NCI-H187 (cell line): ENCODE measurements around the gene HIVEP2.

ENCODE experiments used
- DNase-seq, 2 experiments: peaks; one replicate each; lab custom pipeline; 2025; lab: John Stamatoyannopoulos, UW

HIVEP2 gene

GRCh38 chr6:142773859-142774648 is 170.9 kb downstream of the HIVEP2 start:
- no peak for DNase-seq

GRCh38 chr6:142773324-142773723 is 171.7 kb downstream of the HIVEP2 start:
- no peak for DNase-seq

- no peak for DNase-seq
Measured at GRCh38 chr6:142771162-142771561, 173.8 kb downstream of the HIVEP2 start.

GRCh38 chr6:142765306-142765705 is 179.7 kb downstream of the HIVEP2 start:
- DNase-seq, result no peak

GRCh38 chr6:142764311-142764710 is 180.7 kb downstream of the HIVEP2 start:
- DNase-seq, result no peak

GRCh38 chr6:142763205-142763604 is 181.8 kb downstream of the HIVEP2 start:
- DNase-seq, result no peak

GRCh38 chr6:142761756-142762155 is 183.2 kb downstream of the HIVEP2 start:
- DNase-seq, result no peak

- DNase-seq, result no peak
Measured at GRCh38 chr6:142760152-142760551, 184.8 kb downstream of the HIVEP2 start.

- DNase-seq, result no peak
Measured at GRCh38 chr6:142758629-142759025, 186.3 kb downstream of the HIVEP2 start.

DNA sequence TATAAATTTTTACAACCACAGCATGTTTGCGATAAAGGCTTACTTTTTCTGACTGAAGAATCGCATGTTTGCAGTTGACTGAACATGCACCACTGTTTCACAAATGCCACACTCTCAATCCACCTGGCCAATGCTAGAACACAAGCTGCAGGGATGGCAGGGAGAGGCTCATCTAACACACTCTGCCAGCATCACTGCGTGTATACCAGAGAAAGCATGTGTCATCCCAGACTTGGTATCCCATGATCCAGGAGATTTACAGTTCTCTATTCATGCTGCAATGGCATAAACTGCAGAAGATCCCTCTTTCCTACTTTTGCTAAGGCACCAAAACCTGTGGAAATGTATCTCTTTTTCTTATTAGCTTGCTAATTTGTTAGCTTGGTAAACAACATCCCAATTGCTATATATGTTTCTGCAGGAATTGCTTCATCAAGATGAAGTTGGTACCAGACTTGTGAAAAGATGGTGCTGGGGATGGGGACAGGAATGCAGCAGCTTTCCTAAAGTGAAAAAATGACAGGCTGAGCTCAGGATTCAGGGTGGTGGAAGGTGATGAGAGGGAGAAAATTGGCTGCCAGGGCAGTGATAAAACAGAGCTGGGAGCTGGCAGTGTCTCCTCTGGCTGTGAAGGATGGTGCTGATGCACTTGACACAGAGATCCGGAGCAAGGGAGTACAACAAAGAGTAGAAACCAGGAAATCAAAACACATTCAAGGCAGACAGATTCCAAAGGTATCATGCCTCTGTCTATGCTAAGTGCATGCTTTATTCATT is 186.9 kb downstream of the HIVEP2 start:
- no peak for DNase-seq

DNA sequence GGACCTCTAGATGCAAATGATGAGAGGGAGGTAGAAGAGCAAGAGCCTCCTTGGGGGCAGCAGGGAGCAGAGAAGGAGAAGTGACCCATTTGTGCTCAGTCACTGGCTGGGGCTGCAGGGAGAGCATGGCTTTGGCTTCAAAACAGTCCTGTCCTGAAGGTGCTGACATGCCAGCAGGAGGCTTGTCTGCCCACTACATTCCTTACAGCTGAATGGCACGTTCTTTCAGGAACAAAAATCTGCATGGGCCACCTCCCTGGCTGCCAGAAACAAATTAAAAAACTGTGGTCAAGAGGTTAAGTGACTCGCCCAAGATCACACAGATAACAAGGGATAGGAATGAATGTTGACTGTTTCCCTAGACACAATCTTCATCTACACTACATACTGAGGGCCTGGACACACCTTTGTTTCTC is 188.8 kb downstream of the HIVEP2 start:
- DNase-seq, result no peak

- no peak for DNase-seq
Measured at GRCh38 chr6:142753196-142753595, 191.8 kb downstream of the HIVEP2 start.

DNA sequence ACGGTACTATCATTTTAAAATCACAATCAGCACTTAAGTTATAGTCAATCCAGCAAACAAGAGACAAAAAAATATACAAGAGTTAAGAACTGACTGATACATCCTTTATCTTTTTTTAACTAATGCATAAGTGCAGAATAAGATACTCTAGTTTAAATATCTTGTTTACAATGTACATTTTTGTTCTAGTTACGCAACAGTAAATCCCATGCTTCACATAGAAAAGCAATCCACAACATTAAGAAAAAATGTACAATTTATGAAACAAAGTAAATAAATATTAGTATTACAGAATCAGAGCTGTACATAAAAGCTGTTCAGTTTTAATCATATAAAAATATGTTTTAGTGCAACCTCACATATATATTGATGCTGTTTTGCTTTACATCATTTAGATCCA is 192.6 kb downstream of the HIVEP2 start:
- no peak for DNase-seq

GRCh38 chr6:142751452-142751851 is 193.5 kb downstream of the HIVEP2 start:
- DNase-seq, result no peak

DNA sequence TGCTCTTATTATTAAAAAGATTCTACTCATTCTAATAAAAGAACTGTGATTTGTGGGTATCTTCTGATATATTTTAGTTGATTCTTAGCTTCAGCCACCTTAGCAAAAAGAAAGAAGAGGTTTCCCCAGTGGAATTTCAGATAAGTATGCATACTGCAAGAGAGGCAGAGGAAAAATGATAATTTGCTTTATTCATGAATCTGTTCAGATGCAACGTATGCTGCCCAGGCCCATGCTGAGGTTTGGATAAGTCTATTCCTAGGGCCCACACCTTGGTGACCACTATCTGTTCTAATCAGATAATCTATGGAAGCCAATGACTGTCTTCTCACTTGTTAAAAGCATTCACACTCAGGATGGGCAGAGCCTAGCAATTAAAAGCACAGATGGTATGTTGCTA is 194.0 kb downstream of the HIVEP2 start:
- no peak for DNase-seq

DNA sequence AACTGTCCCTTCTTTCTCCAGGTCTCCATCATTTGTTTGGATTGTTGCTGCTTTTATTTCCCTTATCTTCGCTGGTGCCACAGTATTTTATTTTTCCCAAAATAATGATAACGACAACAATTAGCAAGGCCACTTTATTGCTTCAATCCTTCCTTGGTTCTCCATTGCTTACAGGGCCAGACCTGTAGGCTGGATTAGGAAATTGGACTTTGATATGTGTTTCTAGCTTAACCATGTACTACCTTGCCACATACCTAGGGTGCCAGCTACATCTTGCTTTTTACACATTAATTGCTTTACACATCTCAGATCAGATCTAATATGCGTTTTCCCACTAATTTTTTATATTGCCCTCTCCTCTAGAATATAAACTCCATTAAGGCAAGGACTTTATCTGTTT is 195.4 kb downstream of the HIVEP2 start:
- no peak for DNase-seq

GRCh38 chr6:142746524-142746923 is 198.5 kb downstream of the HIVEP2 start:
- no peak for DNase-seq

DNA sequence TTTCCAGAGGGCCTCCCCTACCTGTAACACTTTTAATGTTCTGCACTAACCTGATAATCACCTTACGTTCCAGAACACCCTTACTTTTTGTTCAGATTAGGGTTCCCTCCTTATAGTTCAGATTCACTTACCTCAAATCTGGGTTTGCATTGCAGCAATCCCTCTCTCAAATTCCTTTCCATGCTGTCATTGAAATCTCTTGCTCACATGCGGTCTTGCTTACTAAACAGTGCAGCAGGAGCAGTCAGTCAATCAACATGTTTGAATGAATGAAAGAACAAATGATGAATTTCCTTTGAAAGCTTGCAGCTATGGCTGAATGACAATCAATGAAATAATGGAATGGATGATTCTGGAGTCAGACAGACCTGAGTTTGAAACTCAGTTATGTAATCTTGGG is 200.1 kb downstream of the HIVEP2 start:
- no peak for DNase-seq

DNA sequence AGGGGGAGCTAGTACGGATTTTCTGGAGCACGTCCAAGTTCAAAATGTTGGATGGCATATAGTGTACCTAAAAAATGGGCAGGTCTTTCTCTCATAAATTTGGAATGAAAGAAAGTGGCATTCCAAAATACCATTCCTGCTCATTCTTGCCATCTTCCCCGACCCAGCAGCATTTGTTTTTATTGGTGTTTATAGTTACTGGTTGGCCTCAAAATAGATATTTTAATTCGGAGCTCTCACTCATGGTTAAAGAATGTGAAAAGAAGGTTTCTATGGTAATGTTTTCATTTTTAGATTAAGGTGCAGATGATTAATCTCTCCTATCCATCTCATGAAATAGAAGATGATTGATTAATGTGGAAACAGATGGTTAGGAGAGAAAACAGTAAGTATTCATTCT is 204.5 kb downstream of the HIVEP2 start:
- DNase-seq, result no peak

GRCh38 chr6:142738731-142739130 is 206.2 kb downstream of the HIVEP2 start:
- DNase-seq, result no peak

- no peak for DNase-seq
Measured at GRCh38 chr6:142738035-142738396, 207.0 kb downstream of the HIVEP2 start.

DNA sequence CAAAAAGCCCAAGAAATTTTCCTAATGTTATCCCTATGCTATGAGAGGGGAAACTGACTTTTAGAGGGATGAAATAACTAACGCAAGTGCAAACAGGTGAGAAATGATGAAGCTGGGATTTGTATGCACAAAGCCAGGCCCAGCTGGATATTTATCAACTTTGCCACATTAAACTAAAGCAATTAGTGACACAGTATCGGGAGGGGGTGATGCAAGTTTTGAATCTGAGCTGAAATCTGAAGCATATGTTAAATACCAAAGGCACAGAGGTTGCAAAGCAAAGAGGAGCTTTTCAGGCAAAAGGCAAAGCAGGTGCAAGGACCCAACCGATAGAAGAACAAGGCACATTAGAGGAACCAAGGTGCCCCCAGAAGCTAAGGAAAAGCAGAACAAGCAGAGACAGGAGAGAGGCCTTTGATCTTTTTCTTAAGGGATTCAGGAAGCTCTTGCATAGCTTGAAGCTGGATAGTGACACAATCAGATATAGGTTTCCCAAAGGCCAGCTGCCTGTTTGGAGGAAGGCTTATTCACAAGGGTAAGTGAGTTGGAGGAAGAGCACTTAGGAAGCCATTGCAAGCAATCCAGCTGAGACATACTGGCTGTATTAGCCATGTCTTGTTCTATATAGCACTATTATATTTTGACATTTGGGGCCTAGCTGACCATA is 207.5 kb downstream of the HIVEP2 start:
- no peak for DNase-seq

DNA sequence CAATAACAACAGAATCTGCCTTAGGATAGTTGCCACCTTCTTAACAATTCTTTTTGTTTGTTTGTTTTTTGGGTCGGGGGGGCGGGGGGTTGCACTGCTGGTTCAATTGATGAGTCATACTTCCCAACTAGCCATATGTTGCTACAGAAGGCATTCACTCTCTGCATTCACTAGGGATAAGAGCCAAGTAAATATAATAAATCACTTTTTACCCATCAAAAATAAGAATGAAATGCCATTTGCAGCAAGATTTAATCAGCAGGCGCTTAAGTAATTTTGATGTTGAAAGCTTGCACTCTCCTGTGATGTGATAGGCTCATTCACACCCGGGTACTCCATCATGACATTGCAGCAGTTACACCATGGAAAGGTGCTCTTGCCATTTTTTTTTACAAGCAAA is 209.8 kb downstream of the HIVEP2 start:
- no peak for DNase-seq
